SJCRH30 (cell line): ENCODE data around the gene CHRNA4. TPM values are rescaled to one million over a fixed set of nuclear protein-coding genes. Genes with fewer than 3 reads are reported as not detected.

Experiments used
- DNase-seq, 2 experiments: peaks; one replicate each; pipeline ENCODE4 v3.0.0-alpha.2; 2015 to 2020
- H3K27ac ChIP-seq: fragments of 250-450 bp; sonication (Bioruptor Pico); 2 replicates; pipeline ENCODE4 v1.5.1; 2020; ENCODE audit warnings: mild to moderate bottlenecking, moderate library complexity
- H3K27me3 ChIP-seq: fragments of 250-450 bp; sonication (Bioruptor Pico); 2 replicates; pipeline ENCODE4 v1.5.1; 2020; ENCODE audit warnings: mild to moderate bottlenecking, moderate library complexity
- H3K36me3 ChIP-seq: fragments of 250-450 bp; sonication (Bioruptor Pico); 2 replicates; pipeline ENCODE4 v1.5.1; 2020; ENCODE audit warnings: mild to moderate bottlenecking, moderate library complexity
- H3K4me1 ChIP-seq: fragments of 250-450 bp; sonication (Bioruptor Pico); 2 replicates; pipeline ENCODE4 v1.5.1; 2020; ENCODE audit warnings: mild to moderate bottlenecking, moderate library complexity
- H3K4me3 ChIP-seq: fragments of 250-450 bp; sonication (Bioruptor Pico); 2 replicates; pipeline ENCODE4 v1.5.1; 2020; ENCODE audit warnings: mild to moderate bottlenecking, moderate library complexity
- H3K9me3 ChIP-seq: fragments of 250-450 bp; sonication (Bioruptor Pico); replicated peaks from 2 replicates; pipeline ENCODE4 v1.5.1; 2020; ENCODE audit warnings: mild to moderate bottlenecking, moderate library complexity
- total RNA-seq: library from RNA; depleted of rRNA; stranded (reverse); fragments of >200 nt; shearing (Covaris generic); gene quantifications from 2 replicates; pipeline ENCODE4 v1.2.3, GENCODE V29; 2014

CHRNA4 gene
- total RNA-seq, 1 experiment from 2014 or later = 0.06 TPM

DNA sequence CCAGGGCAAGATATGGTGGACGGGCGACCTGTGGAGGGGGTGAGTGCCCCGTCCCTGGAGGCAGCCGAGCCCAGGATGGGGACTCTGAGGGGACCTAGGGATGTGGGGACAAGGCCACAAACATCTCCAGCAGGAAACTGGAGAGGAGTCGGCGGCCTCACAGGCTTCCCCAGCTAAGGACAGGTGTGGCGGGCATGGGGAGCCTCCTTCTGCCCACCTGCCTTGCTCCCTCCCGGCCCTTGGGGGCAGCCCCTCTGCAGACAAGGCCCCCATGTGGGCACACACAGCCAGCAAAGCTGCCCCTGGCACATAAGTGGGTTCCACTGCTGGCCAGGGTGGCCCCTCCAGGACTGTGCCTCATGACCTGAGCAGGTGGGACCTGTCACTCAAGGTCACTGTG, 4.6 kb downstream of the CHRNA4 start:
- no peak overlapping the region for H3K4me3 ChIP-seq
- H3K27me3 ChIP-seq = peaks cover 4% of the 10 kb centered on the region; the same call in 1 of the 2 replicates
- no peaks in the 10 kb centered on the region for H3K4me1 ChIP-seq
- H3K27ac ChIP-seq = no peak overlapping the region
- no peak for DNase-seq
- H3K9me3 ChIP-seq = no peaks in the 10 kb centered on the region
- H3K36me3 ChIP-seq = no peaks in the 10 kb centered on the region

DNA sequence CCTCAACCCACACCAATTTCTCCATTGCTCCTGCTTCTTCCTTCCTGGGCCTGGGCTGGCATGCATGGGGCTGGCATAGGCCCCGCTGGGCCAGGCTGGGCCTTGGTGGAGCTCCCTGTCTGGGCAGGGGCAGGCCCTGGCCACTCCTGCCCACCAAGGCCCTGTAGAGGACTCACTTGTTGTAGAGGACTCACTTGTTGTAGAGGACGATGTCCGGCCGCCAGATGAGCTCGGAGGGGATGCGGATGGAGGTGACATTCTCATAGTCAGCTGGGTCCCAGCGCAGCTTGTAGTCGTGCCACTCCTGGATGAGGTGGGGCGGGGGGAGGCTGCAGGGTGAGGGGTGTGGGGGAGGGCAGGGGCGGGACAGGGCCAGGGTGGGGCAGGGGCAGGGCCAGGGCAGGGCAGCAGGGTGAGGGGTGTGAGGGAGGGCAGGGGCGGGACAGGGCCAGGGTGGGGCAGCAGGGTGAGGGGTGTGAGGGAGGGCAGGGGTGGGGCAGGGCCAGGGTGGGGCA, 5.3 kb downstream of the CHRNA4 start:
- no peak overlapping the region for H3K27ac ChIP-seq
- 0 out of 2 replicates have a peak, but pooled peaks cover 3% of the 10 kb centered on the region for H3K9me3 ChIP-seq
- H3K36me3 ChIP-seq = no peaks in the 10 kb centered on the region
- H3K4me3 ChIP-seq = no peak overlapping the region
- no peak for DNase-seq
- no peaks in the 10 kb centered on the region for H3K4me1 ChIP-seq
- peaks cover 4% of the 10 kb centered on the region; the same call in 1 of the 2 replicates for H3K27me3 ChIP-seq

DNA sequence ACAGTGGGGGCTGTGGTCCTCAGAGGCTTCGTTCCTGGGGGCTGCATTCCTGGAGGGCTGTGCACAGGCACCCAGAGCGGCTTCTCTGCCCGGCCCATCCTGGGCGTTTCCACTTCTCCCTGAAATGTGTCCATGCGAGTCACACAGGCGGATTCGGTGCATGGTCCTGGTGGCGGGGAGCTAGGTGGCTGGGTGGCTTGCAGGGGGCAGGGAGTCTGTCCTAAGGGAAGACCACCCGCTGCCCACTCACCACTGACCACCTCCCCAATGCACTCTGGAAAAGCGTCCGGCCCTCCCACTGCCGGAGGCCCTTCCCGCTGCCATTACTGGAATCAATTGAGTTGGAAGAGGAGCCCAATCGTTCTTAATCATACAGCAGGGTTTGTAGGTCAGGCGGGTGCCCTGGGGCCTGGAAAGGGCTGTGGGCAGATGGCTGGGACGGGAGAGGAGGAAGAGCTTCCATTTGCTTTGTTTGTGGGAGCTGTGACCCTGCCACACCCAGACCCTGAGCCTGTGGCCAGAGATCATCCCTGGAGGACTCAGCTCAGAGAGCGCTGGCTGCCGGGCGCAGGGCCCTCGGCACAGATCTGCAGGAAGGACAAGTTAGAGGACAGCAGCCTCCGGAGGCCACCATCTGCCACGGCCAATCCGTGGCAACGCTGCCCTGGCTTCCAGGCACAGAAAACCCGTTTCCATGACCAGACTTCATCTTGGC, 6.4 kb downstream of the CHRNA4 start:
- Histone ChIP-seq H3K4me1 (no peaks in the 10 kb centered on the region), H3K9me3 (0 out of 2 replicates have a peak, but pooled peaks cover 3% of the 10 kb centered on the region)
- no peak for DNase-seq

DNA sequence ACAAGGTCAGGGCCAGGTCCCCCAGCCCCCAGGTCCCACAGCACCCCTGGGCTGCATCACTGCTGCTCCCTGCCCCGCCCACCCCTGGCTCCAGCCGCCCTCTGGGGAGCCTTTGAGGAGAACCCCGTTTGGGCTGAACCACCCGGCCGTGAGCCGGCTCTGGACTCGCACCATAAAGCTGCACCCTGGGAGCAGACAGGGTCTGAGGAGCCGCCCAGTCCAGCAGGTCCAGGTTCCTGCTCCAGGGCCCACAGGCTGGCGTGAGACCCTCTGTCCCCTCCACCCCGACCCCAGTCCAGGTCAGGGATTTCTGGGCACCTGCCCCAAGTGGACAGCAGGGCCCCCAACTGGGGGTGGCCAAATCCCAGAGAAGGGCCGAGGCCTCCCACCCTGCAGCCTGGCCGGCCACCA, 8.3 kb downstream of the CHRNA4 start:
- Histone ChIP-seq H3K9me3 (0 out of 2 replicates have a peak, but pooled peaks cover 3% of the 10 kb centered on the region), H3K27ac (no peak overlapping the region), H3K27me3 (no peaks in the 10 kb centered on the region; the same call in 1 of the 2 replicates), H3K4me1 (no peaks in the 10 kb centered on the region), H3K4me3 (no peak overlapping the region), H3K36me3 (no peaks in the 10 kb centered on the region)
- no peak for DNase-seq

More for the DNA sequence above, 6.4 kb downstream of the CHRNA4 start:
- no peaks in the 10 kb centered on the region for H3K36me3 ChIP-seq
- H3K4me3 ChIP-seq = no peak overlapping the region
- peaks cover 4% of the 10 kb centered on the region; the same call in 1 of the 2 replicates for H3K27me3 ChIP-seq
- H3K27ac ChIP-seq = no peak overlapping the region

DNA sequence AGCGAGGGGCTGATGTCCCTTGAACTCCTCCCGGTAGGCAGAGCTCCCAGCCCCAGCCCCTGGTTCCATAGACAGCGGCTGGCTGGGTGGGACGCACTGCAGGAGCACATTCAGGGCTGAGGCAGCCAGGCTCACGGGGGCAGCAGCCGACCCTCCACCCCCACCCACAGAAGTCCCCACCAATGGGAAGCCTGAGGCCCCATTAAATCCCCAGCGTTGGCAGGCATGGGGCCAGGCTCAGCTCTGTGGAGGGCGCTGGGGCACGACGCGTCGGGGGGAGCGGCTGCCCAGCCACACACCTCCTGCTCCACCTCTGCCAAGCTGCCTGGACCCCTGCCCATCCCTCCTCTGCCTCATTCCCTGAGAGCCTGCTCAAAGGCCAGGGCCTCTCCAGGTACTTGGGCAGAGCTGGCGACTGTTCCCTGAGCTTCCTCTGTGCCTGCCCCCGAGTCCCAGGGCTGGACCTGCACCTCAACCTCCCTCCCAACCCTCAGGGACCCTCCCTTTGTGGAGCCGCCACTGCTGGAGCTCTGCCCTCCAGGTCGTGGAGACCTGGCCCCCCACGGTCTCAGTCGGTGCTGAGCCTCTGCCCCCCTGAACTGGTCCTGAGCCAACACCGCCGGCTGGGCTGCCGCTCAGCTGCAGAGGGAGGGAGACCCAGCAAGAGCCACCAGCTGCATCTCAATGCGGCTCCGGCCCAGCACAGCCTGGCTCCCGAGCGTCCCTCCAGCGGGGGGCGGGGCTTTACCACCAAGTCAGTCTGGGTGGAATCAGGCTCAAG, 9.1 kb downstream of the CHRNA4 start:
- no peak overlapping the region for H3K4me3 ChIP-seq
- no peaks in the 10 kb centered on the region for H3K4me1 ChIP-seq
- H3K27ac ChIP-seq = no peak overlapping the region
- H3K36me3 ChIP-seq = no peaks in the 10 kb centered on the region
- no peak for DNase-seq
- 0 out of 2 replicates have a peak, but pooled peaks cover 3% of the 10 kb centered on the region for H3K9me3 ChIP-seq
- H3K27me3 ChIP-seq = no peaks in the 10 kb centered on the region; the same call in 1 of the 2 replicates

DNA sequence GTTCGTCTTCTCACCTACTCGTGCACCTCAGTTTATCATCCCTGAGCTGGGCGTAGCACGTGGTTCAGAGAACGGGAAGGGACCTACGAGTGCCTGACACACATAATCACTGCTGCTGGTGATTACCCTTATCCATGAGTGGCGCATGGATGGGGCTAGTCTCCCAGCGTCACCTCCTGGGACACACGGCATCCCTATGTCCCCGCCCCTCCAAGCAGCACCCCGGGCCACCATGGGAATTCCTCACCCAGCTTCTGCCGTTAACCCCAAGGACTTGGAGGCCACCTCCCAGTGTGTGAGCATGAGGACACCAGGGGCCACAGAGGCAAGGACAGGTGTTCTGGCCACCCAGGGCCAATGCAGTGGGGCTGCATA, 9.8 kb downstream of the CHRNA4 start:
- Histone ChIP-seq H3K9me3 (0 out of 2 replicates have a peak, but pooled peaks cover 3% of the 10 kb centered on the region), H3K27me3 (peaks cover 3% of the 10 kb centered on the region; the same call in 1 of the 2 replicates)

DNA sequence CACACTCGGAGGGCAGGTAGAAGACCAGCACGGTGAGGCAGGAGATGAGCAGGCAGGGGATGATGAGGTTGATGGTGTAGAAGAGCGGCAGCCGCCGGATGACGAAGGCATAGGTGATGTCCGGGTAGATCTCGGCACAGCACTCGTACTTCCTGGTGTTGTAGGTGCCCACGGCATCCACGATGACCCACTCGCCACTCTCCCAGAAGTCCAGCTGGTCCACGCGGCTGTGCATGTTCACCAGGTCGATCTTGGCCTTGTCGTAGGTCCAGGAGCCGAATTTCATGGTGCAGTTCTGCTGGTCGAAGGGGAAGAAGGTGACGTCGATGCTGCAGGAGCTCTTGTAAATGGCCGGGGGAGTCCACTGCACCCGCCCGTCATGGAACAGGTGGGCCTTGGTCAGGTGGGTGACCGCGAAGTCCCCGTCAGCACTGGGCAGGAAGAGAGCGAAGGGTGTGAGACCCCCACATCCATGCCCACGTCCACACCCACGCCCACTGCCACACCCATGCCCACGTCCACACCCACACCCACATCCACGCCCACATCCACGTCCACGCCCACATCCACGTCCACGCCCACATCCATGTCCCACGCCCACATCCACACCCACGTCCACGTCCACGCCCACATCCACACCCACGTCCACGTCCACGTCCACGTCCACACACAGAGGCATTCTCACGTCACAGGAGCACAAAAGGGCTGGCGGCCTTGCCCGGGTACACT, 10.4 kb downstream of the CHRNA4 start:
- no peaks in the 10 kb centered on the region for H3K36me3 ChIP-seq
- H3K27me3 ChIP-seq = peaks cover 8% of the 10 kb centered on the region
- H3K9me3 ChIP-seq = 0 out of 2 replicates have a peak, but pooled peaks cover 3% of the 10 kb centered on the region
- DNase-seq = no peak
- no peak overlapping the region for H3K27ac ChIP-seq
- no peak overlapping the region for H3K4me3 ChIP-seq
- peaks cover 3% of the 10 kb centered on the region for H3K4me1 ChIP-seq

More for the DNA sequence above, 9.8 kb downstream of the CHRNA4 start:
- Histone ChIP-seq H3K36me3 (no peaks in the 10 kb centered on the region), H3K27ac (no peak overlapping the region), H3K4me1 (no peaks in the 10 kb centered on the region), H3K4me3 (no peak overlapping the region)
- DNase-seq = no peak

DNA sequence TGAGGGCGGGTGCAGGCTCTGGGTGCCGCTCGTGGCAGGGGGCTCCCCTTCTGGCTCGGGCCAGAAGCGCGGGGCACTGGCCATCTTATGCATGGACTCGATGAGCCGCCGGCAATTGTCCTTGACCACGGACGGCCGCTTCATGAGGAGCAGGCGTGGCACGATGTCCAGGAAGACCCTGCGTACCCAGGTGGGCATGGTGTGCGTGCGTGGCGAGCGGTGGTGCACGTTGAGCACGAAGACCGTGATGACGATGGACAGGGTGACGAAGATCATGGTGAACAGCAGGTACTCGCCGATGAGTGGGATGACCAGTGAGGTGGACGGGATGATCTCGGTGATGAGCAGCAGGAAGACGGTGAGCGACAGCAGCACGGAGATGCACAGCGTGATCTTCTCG, 11.0 kb downstream of the CHRNA4 start:
- peaks cover 9% of the 10 kb centered on the region for H3K4me1 ChIP-seq
- H3K27ac ChIP-seq = no peak overlapping the region
- H3K36me3 ChIP-seq = no peaks in the 10 kb centered on the region
- H3K9me3 ChIP-seq = 0 out of 2 replicates have a peak, but pooled peaks cover 3% of the 10 kb centered on the region
- DNase-seq = no peak
- peaks cover 14% of the 10 kb centered on the region for H3K27me3 ChIP-seq
- no peak overlapping the region for H3K4me3 ChIP-seq

DNA sequence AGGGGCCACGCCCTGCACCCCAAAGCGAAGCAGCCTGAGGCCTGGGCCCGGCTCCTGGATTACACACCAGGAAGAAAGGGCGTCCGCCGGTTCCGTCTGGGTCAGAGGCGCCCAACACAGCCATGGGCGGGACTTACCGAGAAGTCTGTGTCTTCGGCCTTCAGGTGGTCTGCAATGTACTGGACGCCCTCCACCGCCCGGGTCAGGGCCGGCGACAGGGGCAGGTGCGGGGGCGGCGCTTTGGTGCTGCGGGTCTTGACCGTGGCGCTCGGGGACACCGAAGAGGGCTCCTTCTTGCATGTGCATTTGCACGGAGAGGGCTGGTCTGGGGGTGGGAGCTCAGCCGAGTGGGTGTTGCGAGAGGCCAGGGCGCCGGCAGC, 11.6 kb downstream of the CHRNA4 start:
- DNase-seq = no peak
- peaks cover 16% of the 10 kb centered on the region for H3K27me3 ChIP-seq
- H3K4me3 ChIP-seq = no peak overlapping the region
- H3K36me3 ChIP-seq = no peaks in the 10 kb centered on the region
- no peak overlapping the region for H3K27ac ChIP-seq
- H3K4me1 ChIP-seq = peaks cover 16% of the 10 kb centered on the region
- 0 out of 2 replicates have a peak, but pooled peaks cover 3% of the 10 kb centered on the region for H3K9me3 ChIP-seq

DNA sequence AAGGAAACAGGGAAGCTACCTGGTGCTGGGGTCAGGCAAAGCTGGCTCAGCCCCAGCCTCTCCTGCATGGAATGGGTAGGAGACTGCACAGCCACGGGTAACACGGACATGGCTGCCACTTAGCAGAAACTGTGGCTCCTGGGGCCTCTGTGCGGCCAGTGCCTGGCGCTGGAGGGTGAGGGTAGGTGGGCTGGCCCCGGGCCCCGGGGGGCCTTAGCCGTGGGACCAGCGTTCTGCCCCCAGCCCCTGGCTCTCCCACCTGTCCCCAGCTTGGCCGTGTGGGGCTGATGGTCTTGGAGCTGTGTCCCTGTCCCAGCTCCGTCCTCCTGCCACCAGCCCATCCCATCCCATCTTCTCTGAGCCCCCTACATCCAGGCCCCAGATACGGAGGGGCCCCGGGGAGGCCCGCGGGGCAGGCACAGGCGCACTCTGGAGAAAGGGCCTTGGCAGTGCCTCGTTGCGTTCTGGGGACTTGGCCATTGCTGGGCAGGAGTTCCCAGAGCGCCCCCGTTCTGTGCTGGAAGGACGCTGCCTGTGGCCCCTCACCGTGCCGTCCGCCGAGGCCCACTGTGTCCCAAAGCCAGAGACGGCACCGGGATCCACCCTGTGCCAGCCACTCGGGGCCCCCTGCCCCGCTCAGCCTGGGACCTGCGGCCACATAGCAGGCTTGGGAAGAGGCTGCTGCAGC, 12.2 kb downstream of the CHRNA4 start:
- Histone ChIP-seq H3K9me3 (0 out of 2 replicates have a peak, but pooled peaks cover 3% of the 10 kb centered on the region), H3K4me3 (no peak overlapping the region), H3K4me1 (peaks cover 20% of the 10 kb centered on the region), H3K27ac (no peak overlapping the region), H3K27me3 (peaks cover 16% of the 10 kb centered on the region), H3K36me3 (no peaks in the 10 kb centered on the region)
- no peak for DNase-seq

DNA sequence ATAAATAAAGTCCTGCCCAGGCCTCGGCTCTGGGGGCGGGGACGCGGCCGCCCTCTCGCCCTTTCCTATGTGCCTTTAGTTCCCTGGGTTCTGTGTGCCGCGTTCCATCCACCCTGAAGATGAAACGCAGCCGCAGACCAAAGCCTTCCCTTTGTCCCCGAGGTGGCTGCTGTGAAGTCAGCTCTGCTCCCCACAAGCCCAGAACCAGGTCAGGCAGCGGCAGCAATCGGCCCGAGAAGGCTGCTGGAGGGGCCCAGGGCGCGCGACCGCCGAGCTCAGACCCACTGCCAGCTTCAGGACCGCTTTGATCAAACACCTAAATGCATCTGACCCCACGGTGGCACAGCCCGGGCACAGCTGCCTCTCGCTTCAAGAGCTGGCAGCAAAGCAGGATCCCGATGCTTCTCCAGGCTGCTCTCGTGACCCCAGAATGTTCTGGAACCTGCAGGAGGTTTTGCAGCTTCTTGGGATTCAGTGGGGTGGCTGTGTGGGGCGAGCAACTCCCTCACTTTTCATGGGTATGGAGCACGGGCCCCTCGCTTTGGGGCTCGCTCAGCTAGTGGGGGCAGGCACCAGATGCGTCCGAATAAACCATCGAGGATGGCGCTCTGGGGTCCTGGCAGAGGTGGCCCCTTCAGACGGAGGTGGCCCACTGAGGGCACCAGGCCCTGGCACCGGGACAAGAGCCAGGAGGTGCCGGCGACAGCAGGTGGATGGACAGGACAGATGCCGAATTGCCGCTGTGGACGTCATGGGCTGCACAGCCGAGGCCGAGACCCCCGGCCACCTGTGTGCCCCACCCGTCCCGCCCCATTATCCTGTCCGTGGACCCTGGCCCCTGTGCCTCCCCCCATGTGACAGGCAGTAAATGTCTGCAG, 13.0 kb downstream of the CHRNA4 start:
- H3K4me1 ChIP-seq = peaks cover 28% of the 10 kb centered on the region
- H3K27ac ChIP-seq = no peak overlapping the region

DNA sequence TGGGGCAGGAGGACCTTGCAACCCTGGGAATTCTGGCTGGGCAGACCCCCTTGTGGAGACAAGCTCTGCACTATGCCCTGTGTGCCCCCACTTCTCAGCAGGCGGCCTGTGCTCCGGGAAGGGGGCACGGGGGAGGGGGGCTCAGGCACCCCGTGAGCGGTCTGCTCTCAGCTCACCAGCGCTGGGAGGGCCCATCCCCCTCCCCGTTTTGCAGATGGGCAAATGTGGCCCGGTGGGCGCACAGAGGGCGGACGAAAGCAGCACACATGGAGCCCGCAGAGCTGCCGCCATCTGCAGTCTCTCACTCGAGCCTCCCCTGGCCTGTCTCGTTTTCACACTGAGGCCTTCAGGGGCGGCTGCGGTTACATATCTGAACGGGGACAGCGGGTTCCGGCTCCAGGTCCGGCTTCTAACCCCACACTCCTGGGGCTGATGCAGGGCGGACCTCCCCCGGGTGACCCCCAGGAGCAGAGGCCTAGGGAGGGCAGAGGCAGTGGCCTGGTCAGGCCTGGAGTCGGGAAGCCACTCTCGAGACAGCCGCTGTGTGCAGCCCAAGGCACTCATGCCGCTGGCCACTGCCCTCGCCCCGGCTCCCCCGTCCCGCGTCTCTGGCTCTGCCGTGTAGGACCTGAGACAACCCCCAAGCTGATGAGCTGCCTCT, 13.9 kb downstream of the CHRNA4 start:
- DNase-seq = no peak
- H3K27ac ChIP-seq = no peak overlapping the region
- peaks cover 35% of the 10 kb centered on the region for H3K4me1 ChIP-seq
- H3K36me3 ChIP-seq = no peaks in the 10 kb centered on the region
- H3K27me3 ChIP-seq = peaks cover 16% of the 10 kb centered on the region
- H3K9me3 ChIP-seq = 0 out of 2 replicates have a peak, but pooled peaks cover 3% of the 10 kb centered on the region
- H3K4me3 ChIP-seq = no peak overlapping the region

More for the DNA sequence above, 13.0 kb downstream of the CHRNA4 start:
- no peaks in the 10 kb centered on the region for H3K36me3 ChIP-seq
- no peak for DNase-seq
- peaks cover 16% of the 10 kb centered on the region for H3K27me3 ChIP-seq
- H3K4me3 ChIP-seq = no peak overlapping the region
- 0 out of 2 replicates have a peak, but pooled peaks cover 3% of the 10 kb centered on the region for H3K9me3 ChIP-seq
